Tibial nerve (tissue), 3 donors: Measurements from ENCODE around the gene CREB3L1.

Experiments
- CTCF ChIP-seq, 5 experiments: fragments of 200-600 bp in 3 of 5; fragments of 450-650 bp in 2 of 5; sonication (generic) in 3 of 5; IDR thresholded peaks; one replicate each; pipeline ENCODE4 v1.5.1; 2016 to 2019; ENCODE audit warnings: antibody characterized with exemption in 5 of 5, mild to moderate bottlenecking in 3 of 5, moderate library complexity in 2 of 5
- POLR2A ChIP-seq, 2 donors: fragments of 450-650 bp; IDR thresholded peaks; one replicate each; pipeline ENCODE4 v1.6.1; 2017; ENCODE audit warnings: antibody characterized with exemption in 2 of 2, mild to moderate bottlenecking in 2 of 2, moderate library complexity in 2 of 2

GRCh38 chr11:46350695-46351094 is 73.2 kb downstream of the CREB3L1 start:
- TF ChIP-seq CTCF (IDR thresholded peaks at IDR 0.05) (no peak), POLR2A (IDR thresholded peaks at IDR 0.05) (no peak)
